WTC11 (cell line): ENCODE data around the gene ABCD3. TPM values are rescaled to one million over a fixed set of nuclear protein-coding genes. Genes with fewer than 3 reads are reported as not detected.

Experiments used
- ATAC-seq: fragments of 200-7000 bp; cut with Tn5 transposase; 2 replicates; pipeline ENCODE4 v1.10.0; 2021; ENCODE audit warnings: mild to moderate bottlenecking, moderate library complexity
- CTCF ChIA-PET: fragments of 300-600 bp; sonication (Branson Sonifier 250); formaldehyde crosslinking; loops from one replicate; lab custom pipeline; 2021; ENCODE audit warnings: antibody characterized with exemption; lab: Charles Lee
- POLR2A ChIA-PET: fragments of 350-600 bp; sonication (Branson Sonifier 250); formaldehyde crosslinking; loops from one replicate; lab custom pipeline; 2021; ENCODE audit warnings: antibody characterized with exemption; lab: Charles Lee
- DNase-seq: peaks from one replicate; pipeline ENCODE4 v3.0.0; 2021; ENCODE audit warnings: low spot score
- H3K27ac Mint-ChIP-seq: 2 replicates; pipeline ENCODE4 v1.8.0; 2021; ENCODE audit warnings: mixed read lengths
- H3K27me3 Mint-ChIP-seq: 2 replicates; pipeline ENCODE4 v1.8.0; 2021; ENCODE audit warnings: low read depth, mild to moderate bottlenecking, moderate library complexity, mixed read lengths
- H3K36me3 Mint-ChIP-seq: 2 replicates; pipeline ENCODE4 v1.8.0; 2021; ENCODE audit warnings: mixed read lengths
- H3K4me1 Mint-ChIP-seq: 2 replicates; pipeline ENCODE4 v1.8.0; 2022; ENCODE audit warnings: mixed read lengths
- H3K4me3 Mint-ChIP-seq: 2 replicates; pipeline ENCODE4 v1.8.0; 2021; ENCODE audit warnings: mild to moderate bottlenecking, moderate library complexity, mixed read lengths
- H3K9me3 Mint-ChIP-seq: 2 replicates; pipeline ENCODE4 v1.8.0; 2021; ENCODE audit warnings: mixed read lengths
- CREB1 ChIP-seq: sonication (generic); formaldehyde crosslinking; IDR thresholded peaks from 2 replicates; pipeline ENCODE4 v1.8.0; 2023; ENCODE audit warnings: mild to moderate bottlenecking, missing genetic modification reagents
- KAT7 ChIP-seq: sonication (generic); formaldehyde crosslinking; IDR thresholded peaks from 2 replicates; pipeline ENCODE4 v1.8.1; 2023; ENCODE audit warnings: missing genetic modification reagents, mild to moderate bottlenecking, borderline replicate concordance
- MXD4 ChIP-seq: fragments of 250-450 bp; sonication (Bioruptor Pico); IDR thresholded peaks from 2 replicates; pipeline ENCODE4 v1.8.0; 2021; ENCODE audit warnings: mild to moderate bottlenecking, moderate library complexity, borderline replicate concordance
- NFE2L1 ChIP-seq: sonication (generic); formaldehyde crosslinking; IDR thresholded peaks from 2 replicates; pipeline ENCODE4 v1.8.1; 2023; ENCODE audit warnings: missing genetic modification reagents
- NR2C2 ChIP-seq: sonication (generic); formaldehyde crosslinking; IDR thresholded peaks from 2 replicates; pipeline ENCODE4 v1.8.0; 2022; ENCODE audit warnings: mild to moderate bottlenecking, missing genetic modification reagents
- ZBTB21 ChIP-seq: sonication (generic); formaldehyde crosslinking; IDR thresholded peaks from 2 replicates; pipeline ENCODE4 v1.8.1; 2023; ENCODE audit warnings: mild to moderate bottlenecking, missing genetic modification reagents, borderline replicate concordance
- total RNA-seq: library from RNA; stranded (reverse); gene quantifications from 3 replicates; pipeline ENCODE4 v1.2.3, GENCODE V29; 2021
- TF ChIP-seq, protein P1 (sequence below): sonication (generic); formaldehyde crosslinking; IDR thresholded peaks from 2 replicates; pipeline ENCODE4 v1.8.1; 2022; ENCODE audit warnings: mild to moderate bottlenecking, moderate library complexity, missing genetic modification reagents
- TF ChIP-seq, protein P2 (sequence below): sonication (generic); formaldehyde crosslinking; IDR thresholded peaks from 2 replicates; pipeline ENCODE4 v1.8.1; 2023; ENCODE audit warnings: mild to moderate bottlenecking, missing genetic modification reagents
- TF ChIP-seq, protein P3 (sequence below): sonication (generic); formaldehyde crosslinking; IDR thresholded peaks from 2 replicates; pipeline ENCODE4 v1.8.1; 2023; ENCODE audit warnings: mild to moderate bottlenecking, missing genetic modification reagents, moderate library complexity
- TF ChIP-seq, protein P4 (sequence below): sonication (generic); formaldehyde crosslinking; IDR thresholded peaks from 2 replicates; pipeline ENCODE4 v1.8.0; 2022; ENCODE audit warnings: mild to moderate bottlenecking, missing genetic modification reagents
- TF ChIP-seq, protein P5 (sequence below): fragments of 250-450 bp; sonication (Bioruptor Pico); conservative IDR thresholded peaks from 2 replicates; pipeline ENCODE4 v1.9.0; 2021; ENCODE audit warnings: mild to moderate bottlenecking
- TF ChIP-seq, protein P6 (sequence below): sonication (generic); formaldehyde crosslinking; IDR thresholded peaks from 2 replicates; pipeline ENCODE4 v1.8.0; 2022; ENCODE audit warnings: mild to moderate bottlenecking, missing genetic modification reagents
- TF ChIP-seq, protein P7 (sequence below): fragments of 200-600 bp; IDR thresholded peaks from 2 replicates; pipeline ENCODE4 v1.8.0; 2022; ENCODE audit warnings: antibody characterized with exemption

ABCD3 gene
- total RNA-seq, 1 experiment from 2014 or later = 27.2 TPM

DNA sequence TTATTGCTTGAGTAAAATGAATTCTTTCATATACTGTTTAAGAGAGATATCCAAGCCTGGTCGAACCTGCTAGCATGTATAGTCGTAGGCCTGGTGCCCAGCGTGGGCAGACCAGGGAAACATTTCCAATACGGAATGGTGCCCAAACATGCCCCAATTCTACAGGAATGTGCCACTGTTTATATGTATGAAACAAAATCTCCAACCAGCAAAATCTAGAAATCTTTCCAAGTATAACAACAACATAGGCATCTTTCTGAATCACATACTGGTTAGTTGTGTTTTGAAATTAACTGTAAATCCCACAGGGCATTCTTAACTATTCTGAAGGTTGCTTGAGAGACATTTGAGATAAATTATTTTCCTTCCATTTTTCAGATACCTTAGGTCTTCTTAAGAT is 17.0 kb upstream of the ABCD3 start:
- no peaks in the 10 kb centered on the region for H3K9me3 Mint-ChIP-seq

DNA sequence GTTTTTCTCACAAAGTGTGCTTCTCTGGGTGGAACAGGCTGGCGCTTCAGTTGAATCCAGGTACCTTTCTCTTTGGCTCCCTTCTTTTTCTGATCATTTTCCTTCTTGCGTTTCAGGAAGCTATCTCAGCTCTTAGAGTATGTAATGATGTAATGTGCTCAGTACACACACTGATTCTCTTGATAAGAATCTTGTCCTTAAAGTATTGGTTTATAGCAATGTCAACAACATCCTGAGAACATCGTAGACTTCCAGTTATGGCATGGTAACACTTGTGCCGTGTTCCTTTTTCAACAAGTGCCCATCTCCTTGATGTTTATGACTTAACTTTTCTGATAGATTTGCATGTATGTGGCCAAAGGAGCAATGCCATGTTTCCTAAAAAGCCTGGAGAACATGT is 11.7 kb upstream of the ABCD3 start:
- H3K4me1 Mint-ChIP-seq = peaks cover 14% of the 10 kb centered on the region
- H3K27me3 Mint-ChIP-seq = no peaks in the 10 kb centered on the region
- H3K27ac Mint-ChIP-seq = no peak overlapping the region
- H3K9me3 Mint-ChIP-seq = no peaks in the 10 kb centered on the region
- H3K36me3 Mint-ChIP-seq = no peaks in the 10 kb centered on the region
- DNase-seq (no peak), ATAC-seq (no peak)
- H3K4me3 Mint-ChIP-seq = no peak overlapping the region
- ChIA-PET CTCF (no interaction called here), POLR2A (no interaction called here)
- no peak for TF ChIP-seq ZBTB21 (CRISPR knock-in tag)
- TF ChIP-seq MXD4 (CRISPR knock-in tag) = no peak
- TF ChIP-seq, protein P1, sequence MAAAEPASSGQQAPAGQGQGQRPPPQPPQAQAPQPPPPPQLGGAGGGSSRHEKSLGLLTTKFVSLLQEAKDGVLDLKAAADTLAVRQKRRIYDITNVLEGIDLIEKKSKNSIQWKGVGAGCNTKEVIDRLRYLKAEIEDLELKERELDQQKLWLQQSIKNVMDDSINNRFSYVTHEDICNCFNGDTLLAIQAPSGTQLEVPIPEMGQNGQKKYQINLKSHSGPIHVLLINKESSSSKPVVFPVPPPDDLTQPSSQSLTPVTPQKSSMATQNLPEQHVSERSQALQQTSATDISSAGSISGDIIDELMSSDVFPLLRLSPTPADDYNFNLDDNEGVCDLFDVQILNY = no peak
- TF ChIP-seq, protein P2, sequence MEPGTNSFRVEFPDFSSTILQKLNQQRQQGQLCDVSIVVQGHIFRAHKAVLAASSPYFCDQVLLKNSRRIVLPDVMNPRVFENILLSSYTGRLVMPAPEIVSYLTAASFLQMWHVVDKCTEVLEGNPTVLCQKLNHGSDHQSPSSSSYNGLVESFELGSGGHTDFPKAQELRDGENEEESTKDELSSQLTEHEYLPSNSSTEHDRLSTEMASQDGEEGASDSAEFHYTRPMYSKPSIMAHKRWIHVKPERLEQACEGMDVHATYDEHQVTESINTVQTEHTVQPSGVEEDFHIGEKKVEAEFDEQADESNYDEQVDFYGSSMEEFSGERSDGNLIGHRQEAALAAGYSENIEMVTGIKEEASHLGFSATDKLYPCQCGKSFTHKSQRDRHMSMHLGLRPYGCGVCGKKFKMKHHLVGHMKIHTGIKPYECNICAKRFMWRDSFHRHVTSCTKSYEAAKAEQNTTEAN (CRISPR knock-in tag) = no peak
- TF ChIP-seq CREB1 (CRISPR knock-in tag) = no peak
- TF ChIP-seq, protein P3, sequence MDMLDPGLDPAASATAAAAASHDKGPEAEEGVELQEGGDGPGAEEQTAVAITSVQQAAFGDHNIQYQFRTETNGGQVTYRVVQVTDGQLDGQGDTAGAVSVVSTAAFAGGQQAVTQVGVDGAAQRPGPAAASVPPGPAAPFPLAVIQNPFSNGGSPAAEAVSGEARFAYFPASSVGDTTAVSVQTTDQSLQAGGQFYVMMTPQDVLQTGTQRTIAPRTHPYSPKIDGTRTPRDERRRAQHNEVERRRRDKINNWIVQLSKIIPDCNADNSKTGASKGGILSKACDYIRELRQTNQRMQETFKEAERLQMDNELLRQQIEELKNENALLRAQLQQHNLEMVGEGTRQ (CRISPR knock-in tag) = no peak
- TF ChIP-seq NR2C2 (CRISPR knock-in tag) = no peak
- TF ChIP-seq NFE2L1 (CRISPR knock-in tag) = no peak
- TF ChIP-seq, protein P4, sequence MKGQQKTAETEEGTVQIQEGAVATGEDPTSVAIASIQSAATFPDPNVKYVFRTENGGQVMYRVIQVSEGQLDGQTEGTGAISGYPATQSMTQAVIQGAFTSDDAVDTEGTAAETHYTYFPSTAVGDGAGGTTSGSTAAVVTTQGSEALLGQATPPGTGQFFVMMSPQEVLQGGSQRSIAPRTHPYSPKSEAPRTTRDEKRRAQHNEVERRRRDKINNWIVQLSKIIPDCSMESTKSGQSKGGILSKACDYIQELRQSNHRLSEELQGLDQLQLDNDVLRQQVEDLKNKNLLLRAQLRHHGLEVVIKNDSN (CRISPR knock-in tag) = no peak
- TF ChIP-seq, protein P5, sequence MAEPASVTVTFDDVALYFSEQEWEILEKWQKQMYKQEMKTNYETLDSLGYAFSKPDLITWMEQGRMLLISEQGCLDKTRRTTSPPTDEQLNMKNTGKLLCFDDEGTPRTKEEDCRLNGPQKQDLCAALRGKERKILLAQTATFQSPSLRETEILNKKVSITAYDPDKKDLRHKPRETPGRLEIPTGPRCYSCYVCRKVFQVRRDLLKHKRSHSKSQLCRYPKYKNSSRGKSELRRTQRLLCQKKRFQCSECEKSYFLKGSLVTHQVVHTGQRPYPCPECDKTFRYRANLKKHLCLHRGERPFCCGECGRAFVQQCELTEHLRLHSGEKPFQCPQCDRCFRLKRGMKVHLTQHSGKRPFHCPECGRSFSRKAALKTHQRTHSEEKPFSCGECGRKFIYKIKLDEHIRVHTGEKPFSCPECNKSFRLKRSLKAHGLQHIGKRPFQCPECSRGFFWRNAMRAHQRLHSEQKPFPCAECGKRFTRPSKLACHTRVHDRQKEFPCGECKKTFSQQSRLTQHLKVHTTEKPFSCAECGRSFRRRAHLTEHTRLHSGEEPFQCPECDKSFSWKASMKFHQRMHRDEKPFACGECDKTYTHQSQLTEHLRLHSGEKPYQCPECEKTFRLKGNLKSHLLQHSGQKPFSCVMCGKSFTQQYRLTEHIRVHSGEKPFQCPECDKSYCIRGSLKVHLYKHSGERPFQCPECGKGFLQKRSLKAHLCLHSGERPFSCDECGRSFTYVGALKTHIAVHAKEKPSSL (CRISPR knock-in tag) = no peak
- TF ChIP-seq, protein P6, sequence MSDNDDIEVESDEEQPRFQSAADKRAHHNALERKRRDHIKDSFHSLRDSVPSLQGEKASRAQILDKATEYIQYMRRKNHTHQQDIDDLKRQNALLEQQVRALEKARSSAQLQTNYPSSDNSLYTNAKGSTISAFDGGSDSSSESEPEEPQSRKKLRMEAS (CRISPR knock-in tag) = no peak
- no peak for TF ChIP-seq KAT7 (CRISPR knock-in tag)

More for the DNA sequence above, 17.0 kb upstream of the ABCD3 start:
- no peak for DNase-seq
- H3K36me3 Mint-ChIP-seq = no peaks in the 10 kb centered on the region
- H3K27ac Mint-ChIP-seq = no peak overlapping the region
- POLR2A ChIA-PET = no interaction called here
- no peaks in the 10 kb centered on the region for H3K27me3 Mint-ChIP-seq
- TF ChIP-seq, protein P7, sequence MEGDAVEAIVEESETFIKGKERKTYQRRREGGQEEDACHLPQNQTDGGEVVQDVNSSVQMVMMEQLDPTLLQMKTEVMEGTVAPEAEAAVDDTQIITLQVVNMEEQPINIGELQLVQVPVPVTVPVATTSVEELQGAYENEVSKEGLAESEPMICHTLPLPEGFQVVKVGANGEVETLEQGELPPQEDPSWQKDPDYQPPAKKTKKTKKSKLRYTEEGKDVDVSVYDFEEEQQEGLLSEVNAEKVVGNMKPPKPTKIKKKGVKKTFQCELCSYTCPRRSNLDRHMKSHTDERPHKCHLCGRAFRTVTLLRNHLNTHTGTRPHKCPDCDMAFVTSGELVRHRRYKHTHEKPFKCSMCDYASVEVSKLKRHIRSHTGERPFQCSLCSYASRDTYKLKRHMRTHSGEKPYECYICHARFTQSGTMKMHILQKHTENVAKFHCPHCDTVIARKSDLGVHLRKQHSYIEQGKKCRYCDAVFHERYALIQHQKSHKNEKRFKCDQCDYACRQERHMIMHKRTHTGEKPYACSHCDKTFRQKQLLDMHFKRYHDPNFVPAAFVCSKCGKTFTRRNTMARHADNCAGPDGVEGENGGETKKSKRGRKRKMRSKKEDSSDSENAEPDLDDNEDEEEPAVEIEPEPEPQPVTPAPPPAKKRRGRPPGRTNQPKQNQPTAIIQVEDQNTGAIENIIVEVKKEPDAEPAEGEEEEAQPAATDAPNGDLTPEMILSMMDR = no peak
- H3K4me3 Mint-ChIP-seq = no peak overlapping the region
- ATAC-seq = no peak
- CTCF ChIA-PET = interaction anchor here (1.4 kb wide), 1 partner anchor 362 kb away, joined by 3 read pairs; no protein-coding TSS in a partner anchor
- peaks cover 5% of the 10 kb centered on the region for H3K4me1 Mint-ChIP-seq
